HCT116 (cell line): ENCODE results near the gene COX10. TPM values are rescaled to one million over a fixed set of nuclear protein-coding genes. Genes with fewer than 3 reads are reported as not detected.

Experiments
- ATAC-seq: fragments of 200-7000 bp; cut with Tn5 transposase; 2 replicates; pipeline ENCODE4 v1.9.1; 2020; ENCODE audit warnings: mild to moderate bottlenecking, moderate library complexity
- BruUV-seq: library from RNA; stranded (reverse); fragments of 400-500 nt; replicated peaks from 2 replicates; lab custom pipeline; 2021; lab: Mats Ljungman, UMichigan
- CTCF ChIA-PET: fragments of 300-600 bp; sonication (Branson Sonifier 250); formaldehyde crosslinking; loops from one replicate; lab custom pipeline; 2021; ENCODE audit warnings: antibody characterized with exemption; lab: Charles Lee
- POLR2A ChIA-PET: fragments of 300-600, 350-600 bp; sonication (Branson Sonifier 250); formaldehyde crosslinking; loops from one replicate; lab custom pipeline; 2021; ENCODE audit warnings: antibody characterized with exemption; lab: Charles Lee
- RAD21 ChIA-PET, 2 experiments: fragments of 300-600 bp; sonication (Branson Sonifier 250); formaldehyde crosslinking; loops; one replicate each; lab custom pipeline; 2023; ENCODE audit warnings: low total read pairs in 2 of 2; ENCODE audit not compliant: uncharacterized antibody in 2 of 2, unreplicated experiment in 2 of 2, low non-redundant PET in 1 of 2; lab: Charles Lee
- DNase-seq: peaks from one replicate; pipeline ENCODE4 v3.0.0-alpha.2; 2010; ENCODE audit warnings: low read depth, low spot score
- H2AFZ ChIP-seq: fragments of 200-600 bp; shearing (Covaris generic), sonication (generic); 2 replicates; pipeline ENCODE4 v1.6.1; 2017; ENCODE audit warnings: low read depth, mixed run types, mixed read lengths, antibody characterized with exemption, low read length; ENCODE audit not compliant: poor library complexity, severe bottlenecking
- H3K27ac ChIP-seq: 2 replicates; pipeline ENCODE4 v1.5.1; 2012; ENCODE audit warnings: low read depth, low read length
- H3K27me3 ChIP-seq: fragments of 200-600 bp; sonication (generic); 2 replicates; pipeline ENCODE4 v1.6.1; 2016; ENCODE audit warnings: mixed run types, low read length, mixed read lengths; ENCODE audit not compliant: insufficient read depth
- H3K36me3 ChIP-seq, 2 experiments: fragments of 200-500 bp in 1 of 2; fragments of 200-600 bp in 1 of 2; sonication (Bioruptor generic) in 1 of 2; sonication (generic) in 1 of 2; 2 replicates each; pipeline versions ENCODE4 v1.5.1 to v1.6.1; 2014 to 2016; ENCODE audit warnings: low read length in 2 of 2, inconsistent platforms in 1 of 2, mixed read lengths in 1 of 2, mixed run types in 1 of 2; ENCODE audit not compliant: insufficient read depth in 2 of 2, control insufficient read depth in 1 of 2
- H3K4me1 ChIP-seq, 2 experiments: fragments of 200-600 bp in 1 of 2; sonication (generic) in 1 of 2; 2 replicates each; pipeline versions ENCODE4 v1.5.1 to v1.6.1; 2012 to 2017; ENCODE audit warnings: low read length in 2 of 2, inconsistent platforms in 1 of 2, mild to moderate bottlenecking in 1 of 2, mixed read lengths in 1 of 2, mixed run types in 1 of 2, moderate library complexity in 1 of 2; ENCODE audit not compliant: insufficient read depth in 2 of 2, control insufficient read depth in 1 of 2
- H3K4me2 ChIP-seq: fragments of 200-600 bp; sonication (generic); 2 replicates; pipeline ENCODE4 v1.6.1; 2017; ENCODE audit warnings: mixed run types, low read length, mixed read lengths
- H3K4me3 ChIP-seq, 2 experiments: fragments of 200-600 bp in 1 of 2; sonication (generic) in 1 of 2; replicated peaks in 1 of 2; 2 replicates each; pipeline ENCODE4 v1.5.1; 2011 to 2016; ENCODE audit warnings: low read length in 2 of 2, control low read depth in 1 of 2, low read depth in 1 of 2, mild to moderate bottlenecking in 1 of 2, mixed read lengths in 1 of 2, mixed run types in 1 of 2
- H3K79me2 ChIP-seq: fragments of 200-600 bp; sonication (generic); 2 replicates; pipeline ENCODE4 v1.6.1; 2017; ENCODE audit warnings: mild to moderate bottlenecking, mixed run types, low read length, moderate library complexity, mixed read lengths; ENCODE audit not compliant: insufficient read depth
- H3K9ac ChIP-seq: fragments of 200-600 bp; sonication (generic); 2 replicates; pipeline ENCODE4 v1.6.1; 2016; ENCODE audit warnings: low read length, mixed read lengths
- H3K9me2 ChIP-seq: fragments of 200-600 bp; sonication (generic), shearing (Covaris generic); 2 replicates; pipeline ENCODE4 v1.6.1; 2017; ENCODE audit warnings: mixed run types, mild to moderate bottlenecking, moderate library complexity; ENCODE audit not compliant: insufficient read depth
- H3K9me3 ChIP-seq, 2 experiments: fragments of 200-500 bp in 1 of 2; fragments of 200-600 bp in 1 of 2; sonication (Bioruptor generic) in 1 of 2; sonication (generic) in 1 of 2; 2 replicates each; pipeline ENCODE4 v1.6.1; 2014 to 2017; ENCODE audit warnings: low read length in 2 of 2, mixed read lengths in 2 of 2, inconsistent platforms in 1 of 2, low read depth in 1 of 2, mild to moderate bottlenecking in 1 of 2, mixed run types in 1 of 2, moderate library complexity in 1 of 2; ENCODE audit not compliant: control insufficient read depth in 1 of 2, insufficient read depth in 1 of 2
- H4K20me1 ChIP-seq: fragments of 200-600 bp; sonication (generic), shearing (Covaris generic); 2 replicates; pipeline ENCODE4 v1.6.1; 2017; ENCODE audit warnings: mixed run types, mild to moderate bottlenecking, moderate library complexity; ENCODE audit not compliant: insufficient read depth
- CEBPB ChIP-seq: IDR thresholded peaks from 2 replicates; pipeline ENCODE4 v1.6.1; 2012; ENCODE audit warnings: low read depth
- EGR1 ChIP-seq: IDR thresholded peaks from 2 replicates; pipeline ENCODE4 v1.6.1; 2012; ENCODE audit warnings: low read depth
- JUND ChIP-seq: IDR thresholded peaks from 2 replicates; pipeline ENCODE4 v1.6.1; 2012
- POLR2A ChIP-seq: IDR thresholded peaks from 2 replicates; pipeline ENCODE4 v1.7.0; 2011; ENCODE audit warnings: borderline replicate concordance; ENCODE audit not compliant: insufficient read depth, insufficient read length; ENCODE audit errors: extremely low read depth
- RAD21 ChIP-seq: IDR thresholded peaks from 2 replicates; pipeline ENCODE4 v1.6.1; 2012; ENCODE audit warnings: low read depth, mild to moderate bottlenecking
- TCF7L2 ChIP-seq: IDR thresholded peaks from 2 replicates; pipeline ENCODE4 v1.7.0; 2011; ENCODE audit warnings: borderline replicate concordance, inconsistent platforms; ENCODE audit not compliant: insufficient read depth, insufficient read length; ENCODE audit errors: extremely low read depth
- YY1 ChIP-seq: IDR thresholded peaks from 2 replicates; pipeline ENCODE4 v1.6.1; 2011; ENCODE audit warnings: low read length, low read depth, moderate library complexity, mild to moderate bottlenecking; ENCODE audit not compliant: insufficient replicate concordance; ENCODE audit errors: extremely low read depth
- intact Hi-C: fragments of 100-400 bp; cut with micrococcal nuclease; formaldehyde crosslinking; loops from 2 replicates; pipeline ENCODE4 v1.10.0; 2022
- total RNA-seq: library from RNA; stranded (reverse); gene quantifications from one replicate; pipeline ENCODE4 v1.2.1, GENCODE V29; 2021; ENCODE audit not compliant: unreplicated experiment
- TF ChIP-seq, protein P1 (sequence below): IDR thresholded peaks from 2 replicates; pipeline ENCODE4 v1.6.1; 2011; ENCODE audit warnings: mild to moderate bottlenecking, low read length, moderate library complexity; ENCODE audit not compliant: insufficient replicate concordance; ENCODE audit errors: extremely low read depth
- TF ChIP-seq, protein P2 (sequence below): IDR thresholded peaks from 2 replicates; pipeline ENCODE4 v1.6.1; 2012

COX10 gene
- total RNA-seq, 1 experiment from 2014 or later: 22.4 TPM

DNA sequence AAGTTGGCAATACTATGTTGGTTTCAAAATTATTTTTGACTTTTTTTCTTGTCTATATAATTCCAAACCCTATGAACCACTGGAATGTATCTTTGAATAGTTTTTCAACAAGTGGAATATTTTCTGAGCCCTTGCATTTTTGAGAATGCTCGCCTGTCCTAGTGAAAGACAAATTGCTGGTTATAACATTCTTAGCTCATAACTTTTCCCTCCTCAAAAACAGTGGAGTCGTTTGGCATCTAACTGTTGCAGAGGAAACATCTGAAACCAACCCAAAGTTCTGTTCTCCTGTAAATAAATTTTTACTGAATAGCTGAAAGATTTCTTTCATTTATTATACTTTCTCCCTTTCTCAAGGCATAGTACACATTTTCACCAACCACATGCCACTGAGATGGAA lies 11.3 kb upstream of the COX10 start:
- no peaks in the 10 kb centered on the region for H3K27me3 ChIP-seq
- no peak for ATAC-seq
- no peak overlapping the region for H3K9ac ChIP-seq
- H3K4me3 ChIP-seq: no peak overlapping the region
- POLR2A ChIA-PET: no interaction called here
- no peak overlapping the region for H3K4me2 ChIP-seq
- intact Hi-C loops: no loop called here
- RAD21 ChIA-PET: no interaction called here
- no peaks in the 10 kb centered on the region for H3K36me3 ChIP-seq
- H3K4me1 ChIP-seq: no peaks in the 10 kb centered on the region
- no TSS peak for BruUV-seq
- no peaks in the 10 kb centered on the region; the same call in 1 of the 2 replicates for H4K20me1 ChIP-seq
- H3K27ac ChIP-seq: no peak overlapping the region
- TF ChIP-seq RAD21: no peak
- TF ChIP-seq TCF7L2: no peak
- TF ChIP-seq JUND: no peak
- no peak for TF ChIP-seq YY1
- no peak for DNase-seq
- CTCF ChIA-PET: no interaction called here
- H3K9me2 ChIP-seq: no peaks in the 10 kb centered on the region
- H3K9me3 ChIP-seq: no peaks in the 10 kb centered on the region
- peaks cover 10% of the 10 kb centered on the region for H3K79me2 ChIP-seq
- H2AFZ ChIP-seq: no peak overlapping the region

DNA sequence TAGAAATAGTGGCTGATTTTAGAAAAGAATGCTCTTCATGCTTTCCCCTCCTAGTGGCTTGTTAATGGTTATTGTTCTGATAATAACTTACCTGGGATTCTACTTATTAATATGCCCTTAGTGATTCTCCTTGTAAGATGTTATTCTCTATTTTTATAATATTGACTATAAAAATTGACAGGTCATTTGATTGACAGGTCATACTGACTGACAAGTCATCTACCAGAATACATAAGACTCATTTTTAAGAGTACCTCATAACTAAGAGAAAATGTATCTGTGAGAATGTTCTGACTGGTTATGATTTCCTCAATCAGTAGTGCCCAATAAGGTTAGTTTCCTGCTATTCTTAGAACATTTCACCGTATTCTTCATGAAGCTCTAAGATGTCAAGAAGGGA lies 8.6 kb upstream of the COX10 start:
- H3K9me2 ChIP-seq: no peaks in the 10 kb centered on the region
- ATAC-seq (no peak), DNase-seq (no peak)
- no peak overlapping the region for H3K27ac ChIP-seq
- no peaks in the 10 kb centered on the region for H3K27me3 ChIP-seq
- H3K36me3 ChIP-seq: no peaks in the 10 kb centered on the region
- no peak overlapping the region for H2AFZ ChIP-seq
- no peaks in the 10 kb centered on the region for H4K20me1 ChIP-seq
- H3K9ac ChIP-seq: no peak overlapping the region
- TF ChIP-seq, protein P1, sequence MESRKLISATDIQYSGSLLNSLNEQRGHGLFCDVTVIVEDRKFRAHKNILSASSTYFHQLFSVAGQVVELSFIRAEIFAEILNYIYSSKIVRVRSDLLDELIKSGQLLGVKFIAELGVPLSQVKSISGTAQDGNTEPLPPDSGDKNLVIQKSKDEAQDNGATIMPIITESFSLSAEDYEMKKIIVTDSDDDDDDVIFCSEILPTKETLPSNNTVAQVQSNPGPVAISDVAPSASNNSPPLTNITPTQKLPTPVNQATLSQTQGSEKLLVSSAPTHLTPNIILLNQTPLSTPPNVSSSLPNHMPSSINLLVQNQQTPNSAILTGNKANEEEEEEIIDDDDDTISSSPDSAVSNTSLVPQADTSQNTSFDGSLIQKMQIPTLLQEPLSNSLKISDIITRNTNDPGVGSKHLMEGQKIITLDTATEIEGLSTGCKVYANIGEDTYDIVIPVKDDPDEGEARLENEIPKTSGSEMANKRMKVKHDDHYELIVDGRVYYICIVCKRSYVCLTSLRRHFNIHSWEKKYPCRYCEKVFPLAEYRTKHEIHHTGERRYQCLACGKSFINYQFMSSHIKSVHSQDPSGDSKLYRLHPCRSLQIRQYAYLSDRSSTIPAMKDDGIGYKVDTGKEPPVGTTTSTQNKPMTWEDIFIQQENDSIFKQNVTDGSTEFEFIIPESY: no peak
- TF ChIP-seq POLR2A (no peak), CEBPB (no peak), YY1 (no peak), EGR1 (no peak)
- TF ChIP-seq, protein P2, sequence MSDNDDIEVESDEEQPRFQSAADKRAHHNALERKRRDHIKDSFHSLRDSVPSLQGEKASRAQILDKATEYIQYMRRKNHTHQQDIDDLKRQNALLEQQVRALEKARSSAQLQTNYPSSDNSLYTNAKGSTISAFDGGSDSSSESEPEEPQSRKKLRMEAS: no peak
- POLR2A ChIA-PET: no interaction called here
- CTCF ChIA-PET: no interaction called here
- no peaks in the 10 kb centered on the region for H3K4me1 ChIP-seq
- intact Hi-C loops: loop anchor here (10.0 kb wide), 1 partner anchor 466 kb away; no protein-coding TSS in a partner anchor
- no peaks in the 10 kb centered on the region for H3K9me3 ChIP-seq
- H3K4me3 ChIP-seq: no peak overlapping the region
- no peak overlapping the region for H3K4me2 ChIP-seq
- peaks cover 34% of the 10 kb centered on the region for H3K79me2 ChIP-seq
- BruUV-seq: no TSS peak
- RAD21 ChIA-PET: no interaction called here
